RWPE1 (cell line): Measurements from ENCODE around the gene SAMD14.
A peak's percentile ranks its signal among the peaks of the same experiment; 100 is the strongest.

Source experiments
- CTCF ChIA-PET: fragments of 350-600 bp; sonication (Branson Sonifier 250); formaldehyde crosslinking; extraction: SDS; loops from one replicate; lab custom pipeline; 2021; lab: Yijun Ruan, JAX
- POLR2A ChIA-PET: fragments of 400-600 bp; formaldehyde crosslinking; extraction: SDS; loops from one replicate; lab custom pipeline; 2020; ENCODE audit warnings: antibody characterized with exemption; ENCODE audit not compliant: low non-redundant PET; lab: Yijun Ruan, JAX
- DNase-seq: peaks from one replicate; pipeline ENCODE4 v3.0.0; 2012; ENCODE audit warnings: low spot score
- H3K27ac ChIP-seq: fragments of 450-650 bp; 2 replicates; pipeline ENCODE4 v1.5.1; 2017
- TF ChIP-seq, protein P1 (sequence below): fragments of 450-650 bp; conservative IDR thresholded peaks from 2 replicates; pipeline ENCODE4 v1.5.1; 2017; ENCODE audit warnings: low read depth, mild to moderate bottlenecking

SAMD14 gene

DNA sequence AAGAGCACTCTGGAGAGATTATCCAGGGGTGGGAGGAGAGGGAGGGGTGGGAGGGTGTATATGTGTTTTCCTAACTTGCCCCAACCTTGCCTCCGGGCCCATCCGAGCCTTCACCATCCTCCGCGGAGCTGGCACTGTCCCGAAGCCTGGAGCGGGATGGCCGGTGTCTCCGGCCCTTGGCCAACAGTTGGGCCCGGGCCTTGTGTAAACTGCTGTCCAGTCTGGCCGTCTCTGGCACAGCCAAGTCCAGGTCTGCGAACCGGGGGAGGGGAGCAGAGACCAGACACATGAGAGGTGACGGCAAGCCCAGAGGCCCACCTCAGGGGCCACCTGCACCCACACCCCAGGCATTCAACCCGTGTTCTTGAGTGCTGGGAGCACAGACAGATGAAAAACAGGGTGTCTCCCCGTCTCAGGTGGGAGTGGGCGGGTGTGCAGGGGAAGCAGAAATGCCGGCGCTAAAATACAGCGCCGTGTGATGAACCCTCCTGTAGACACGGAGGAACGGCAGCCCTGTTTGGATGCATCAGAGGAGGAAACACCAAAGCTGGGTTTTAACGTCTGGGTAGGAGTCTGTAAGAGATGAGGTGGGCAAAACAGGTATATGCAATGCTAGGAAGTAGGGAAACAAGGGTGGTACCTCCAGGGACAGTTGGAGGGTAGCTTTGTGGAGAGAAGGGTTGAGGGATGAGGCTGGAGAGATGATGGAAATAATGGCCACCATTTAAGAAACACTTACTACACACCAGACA is 11.7 kb downstream of the SAMD14 start:
- CTCF ChIA-PET: interaction anchor here (0.9 to 1.7 kb wide), 2 partner anchors 9 to 31 kb away, joined by 3 read pairs; no protein-coding TSS in a partner anchor

DNA sequence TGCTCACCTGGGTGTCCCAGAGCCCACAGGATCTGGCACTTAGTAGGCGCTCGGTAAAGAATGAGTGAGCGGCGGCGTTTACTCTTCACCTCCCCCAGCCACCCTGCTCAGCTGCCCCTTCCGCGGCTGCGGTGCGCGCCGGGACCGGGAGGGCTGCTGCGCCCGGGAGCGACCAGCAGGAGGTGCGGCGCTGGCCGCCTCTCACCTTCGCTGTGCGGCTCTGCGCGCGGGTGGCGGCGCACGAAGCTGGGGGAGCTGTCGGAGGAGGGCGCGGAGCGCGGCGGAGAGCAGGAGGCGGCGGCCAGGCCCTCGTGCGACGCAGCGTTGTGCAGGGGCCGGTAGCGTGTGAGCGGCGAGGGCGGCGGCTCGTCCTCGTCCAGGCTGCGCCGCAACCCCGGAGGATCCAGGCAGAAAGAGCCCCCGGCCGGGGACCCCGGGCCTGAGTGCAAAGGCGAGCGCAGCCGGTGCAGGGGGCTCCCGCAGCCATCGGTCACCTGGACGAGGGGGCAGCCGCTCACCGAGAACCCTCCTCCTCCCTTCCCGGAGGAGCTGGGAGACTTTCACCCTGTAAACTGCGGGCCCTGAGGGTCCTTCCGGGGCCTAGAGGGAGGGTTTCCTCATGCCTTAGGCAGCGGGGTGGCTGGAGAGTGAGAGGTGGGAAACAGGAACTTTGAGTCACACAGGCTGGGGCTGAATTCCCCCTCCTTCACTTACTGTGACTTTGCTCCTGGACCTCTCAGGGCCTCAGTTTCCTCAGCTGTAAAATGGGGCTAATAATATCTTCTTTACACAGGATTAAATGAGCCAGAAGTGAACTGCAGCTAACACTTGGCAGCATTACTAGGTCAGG is 12.5 kb downstream of the SAMD14 start:
- no peak overlapping the region for H3K27ac ChIP-seq
- DNase-seq: peak; percentile 60
- ChIA-PET CTCF (interaction anchor here (0.6 to 1.7 kb wide), 6 partner anchors 9 to 777 kb away, joined by 3 to 4 read pairs (median 3); partner anchors contain the start of gene PDK2), POLR2A (no interaction called here)
- TF ChIP-seq, protein P1, sequence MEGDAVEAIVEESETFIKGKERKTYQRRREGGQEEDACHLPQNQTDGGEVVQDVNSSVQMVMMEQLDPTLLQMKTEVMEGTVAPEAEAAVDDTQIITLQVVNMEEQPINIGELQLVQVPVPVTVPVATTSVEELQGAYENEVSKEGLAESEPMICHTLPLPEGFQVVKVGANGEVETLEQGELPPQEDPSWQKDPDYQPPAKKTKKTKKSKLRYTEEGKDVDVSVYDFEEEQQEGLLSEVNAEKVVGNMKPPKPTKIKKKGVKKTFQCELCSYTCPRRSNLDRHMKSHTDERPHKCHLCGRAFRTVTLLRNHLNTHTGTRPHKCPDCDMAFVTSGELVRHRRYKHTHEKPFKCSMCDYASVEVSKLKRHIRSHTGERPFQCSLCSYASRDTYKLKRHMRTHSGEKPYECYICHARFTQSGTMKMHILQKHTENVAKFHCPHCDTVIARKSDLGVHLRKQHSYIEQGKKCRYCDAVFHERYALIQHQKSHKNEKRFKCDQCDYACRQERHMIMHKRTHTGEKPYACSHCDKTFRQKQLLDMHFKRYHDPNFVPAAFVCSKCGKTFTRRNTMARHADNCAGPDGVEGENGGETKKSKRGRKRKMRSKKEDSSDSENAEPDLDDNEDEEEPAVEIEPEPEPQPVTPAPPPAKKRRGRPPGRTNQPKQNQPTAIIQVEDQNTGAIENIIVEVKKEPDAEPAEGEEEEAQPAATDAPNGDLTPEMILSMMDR: peak; percentile 85

More for the DNA sequence above, 11.7 kb downstream of the SAMD14 start:
- POLR2A ChIA-PET: no interaction called here
- H3K27ac ChIP-seq: no peak overlapping the region
- TF ChIP-seq, protein P1: no peak
- no peak for DNase-seq

DNA sequence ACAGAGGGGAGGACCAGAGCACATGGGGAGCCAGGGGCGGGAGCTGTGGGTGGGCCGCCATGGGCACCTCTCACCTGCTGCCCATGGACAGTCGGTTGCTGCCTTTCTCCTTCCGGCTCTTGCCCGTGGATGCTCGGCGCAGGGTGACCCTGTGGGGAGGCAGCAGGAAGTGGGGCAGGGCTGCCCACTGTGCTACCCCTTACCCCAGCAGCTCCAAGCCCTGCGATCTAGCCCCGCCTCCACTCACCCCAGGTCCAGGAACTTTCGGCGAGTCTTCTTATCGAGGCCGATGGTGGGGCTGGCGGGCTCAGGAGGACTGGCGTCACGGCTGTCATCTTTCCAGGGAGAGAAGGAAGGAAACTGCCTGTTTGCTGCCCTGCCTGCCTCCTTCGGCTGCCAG is 14.2 kb downstream of the SAMD14 start:
- ChIA-PET CTCF (interaction anchor here (0.9 to 2.4 kb wide), 2 partner anchors 22 to 25 kb away, joined by 3 to 7 read pairs; no protein-coding TSS in a partner anchor), POLR2A (no interaction called here)
- no peak for DNase-seq
- no peak overlapping the region for H3K27ac ChIP-seq
- TF ChIP-seq, protein P1: no peak

DNA sequence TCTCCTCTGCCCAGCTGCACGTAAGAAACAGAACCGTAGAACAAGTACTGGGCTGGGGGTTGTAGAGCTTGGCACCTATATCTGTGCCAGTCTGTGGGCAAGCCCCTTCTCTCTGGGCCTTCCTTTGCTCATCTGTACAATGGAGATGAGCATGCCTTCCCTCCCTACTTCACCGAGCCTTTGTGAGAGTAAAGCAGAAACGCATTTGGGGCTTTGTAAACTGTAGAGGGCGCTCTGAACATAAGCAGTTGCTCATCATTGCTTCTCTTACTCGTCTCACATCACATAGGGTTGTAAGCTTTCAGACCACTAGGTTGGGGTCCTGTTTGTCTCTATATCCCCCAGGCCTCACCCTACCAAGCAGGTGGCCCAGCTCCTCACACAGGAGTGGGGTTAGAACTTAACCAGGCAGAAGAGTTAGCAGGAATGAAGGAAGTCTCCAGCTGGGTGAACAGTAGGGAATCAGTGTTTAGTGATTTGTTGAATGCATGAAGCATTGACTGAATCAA is 15.1 kb downstream of the SAMD14 start:
- DNase-seq: no peak
- no peak overlapping the region for H3K27ac ChIP-seq
- POLR2A ChIA-PET: no interaction called here
- TF ChIP-seq, protein P1: peak; percentile 54
- CTCF ChIA-PET: interaction anchor here (0.7 to 2.4 kb wide), 7 partner anchors 14 to 46 kb away, joined by 3 to 7 read pairs (median 3); partner anchors contain the start of gene PPP1R9B

DNA sequence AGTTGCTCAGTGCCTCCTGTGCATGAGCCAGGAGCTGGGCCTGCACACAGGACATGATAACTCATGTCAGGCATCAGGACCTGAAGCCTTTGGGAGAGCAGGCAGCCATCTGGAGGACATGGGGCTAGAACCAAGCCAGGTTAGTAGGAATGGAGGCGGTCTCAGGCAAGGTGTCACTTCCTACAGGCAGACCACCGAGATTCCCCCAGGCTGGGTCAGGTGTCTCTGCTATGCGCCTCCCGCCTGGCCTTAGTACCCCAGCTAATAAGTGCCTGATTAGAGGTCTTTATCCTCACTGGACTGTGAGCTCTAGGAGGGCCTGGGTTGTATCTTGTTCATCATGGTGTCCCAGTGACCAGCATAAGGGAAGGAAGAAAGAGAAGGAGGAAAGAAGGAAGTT is 15.6 kb downstream of the SAMD14 start:
- TF ChIP-seq, protein P1: no peak
- CTCF ChIA-PET: interaction anchor here (0.6 to 2.4 kb wide), 7 partner anchors 13 to 55 kb away, joined by 3 to 7 read pairs (median 3); partner anchors contain the start of gene PPP1R9B
- POLR2A ChIA-PET: no interaction called here

More for the DNA sequence above, 15.6 kb downstream of the SAMD14 start:
- DNase-seq: no peak
- H3K27ac ChIP-seq: no peak overlapping the region
